Sigmoid colon (tissue), 7 donors: ENCODE results near the gene ZBED4. TPM values are rescaled to one million over a fixed set of nuclear protein-coding genes. Genes with fewer than 3 reads are reported as not detected.

Experiments
- DNase-seq: peaks from one replicate; pipeline ENCODE4 v3.0.0-alpha.2; 2019
- H3K27ac ChIP-seq, 4 donors: fragments of 200-600 bp; sonication (generic); one replicate each; pipeline ENCODE4 v1.5.1; 2016 to 2019; ENCODE audit warnings: mild to moderate bottlenecking in 1 of 4
- H3K27me3 ChIP-seq, 3 donors: fragments of 200-600 bp; sonication (generic); one replicate each; pipeline ENCODE4 v1.5.1; 2019; ENCODE audit warnings: mild to moderate bottlenecking in 1 of 3
- H3K36me3 ChIP-seq, 4 donors: fragments of 200-600 bp; sonication (generic); one replicate each; pipeline ENCODE4 v1.5.1; 2016 to 2019
- H3K4me1 ChIP-seq, 4 donors: fragments of 200-600 bp; sonication (generic); one replicate each; pipeline ENCODE4 v1.5.1; 2017 to 2019
- H3K4me3 ChIP-seq, 4 donors: fragments of 200-600 bp; sonication (generic); one replicate each; pipeline ENCODE4 v1.5.1; 2017 to 2019; ENCODE audit warnings: mild to moderate bottlenecking in 2 of 4, moderate library complexity in 1 of 4
- H3K9me3 ChIP-seq, 4 donors: fragments of 200-600 bp in 3 of 4; sonication (generic) in 3 of 4; one replicate each; pipeline versions ENCODE4 v1.5.1 to v1.6.1; 2013 to 2019
- CTCF ChIP-seq, 4 experiments: fragments of 450-650 bp in 3 of 4; fragments of 200-600 bp in 1 of 4; IDR thresholded peaks; one replicate each; pipeline ENCODE4 v1.5.1; 2016 to 2019; ENCODE audit warnings: antibody characterized with exemption in 4 of 4, mild to moderate bottlenecking in 3 of 4, moderate library complexity in 2 of 4
- EP300 ChIP-seq, 4 donors: sonication (generic); formaldehyde crosslinking; IDR thresholded peaks; one replicate each; pipeline ENCODE4 v1.6.1; 2017; ENCODE audit warnings: antibody characterized with exemption in 4 of 4
- POLR2A ChIP-seq, 2 donors: fragments of 450-650 bp; IDR thresholded peaks; one replicate each; pipeline ENCODE4 v1.6.1; 2016; ENCODE audit warnings: antibody characterized with exemption in 2 of 2, mild to moderate bottlenecking in 2 of 2, moderate library complexity in 2 of 2
- POLR2AphosphoS5 ChIP-seq, 4 donors: sonication (generic); formaldehyde crosslinking; IDR thresholded peaks; one replicate each; pipeline ENCODE4 v1.6.1; 2017; ENCODE audit warnings: antibody characterized with exemption in 4 of 4
- WGBS, 2 donors: extraction: QIAGEN DNeasy Blood & Tissue Kit; methylation state at CpG; one replicate each; pipeline ENCODE4 v1.1.7; 2013; 5-methylcytosine and 5-hydroxymethylcytosine counted together
- intact Hi-C: fragments of 100-400 bp; cut with DNase I; formaldehyde crosslinking; loops from one replicate; pipeline ENCODE4 v1.15.1; 2023
- polyA plus RNA-seq, 3 donors: library from polyadenylated mRNA; stranded (reverse); fragments of 200-250 nt; gene quantifications; one replicate each; pipeline ENCODE4 v1.2.3, GENCODE V29; 2013
- total RNA-seq, 4 donors: library from RNA; depleted of rRNA; stranded (reverse); fragments of >200 nt; gene quantifications; one replicate each; pipeline ENCODE4 v1.1.0, GENCODE V29; 2016
- donor health status: healthy with polysubstance abuse.
- donor health status: Bipolar disorder and iron deficiency.
- donor health status: healthy.

Gene ZBED4
- total and polyA plus RNA-seq, 7 donors, result 2.4 to 10.5 (median 4.6) TPM

- H3K4me1 ChIP-seq, result no peaks in the 10 kb centered on the region
- peaks cover 0 to 3% (median 0%) of the 10 kb centered on the region in 4 donors for H3K9me3 ChIP-seq
- 95 to 96% methylated on average over 7 of the region's 7 CpGs for WGBS, 2 donors
- DNase-seq, result no peak
- no peak overlapping the region for H3K4me3 ChIP-seq
- H3K36me3 ChIP-seq, result no peaks in the 10 kb centered on the region
- intact Hi-C loops, result no loop called here
- H3K27me3 ChIP-seq, result no peaks in the 10 kb centered on the region
- TF ChIP-seq POLR2A (IDR thresholded peaks at IDR 0.05) (no peak), EP300 (IDR thresholded peaks at IDR 0.05) (no peak), CTCF (IDR thresholded peaks at IDR 0.05) (no peak), POLR2AphosphoS5 (IDR thresholded peaks at IDR 0.05) (no peak)
- no peak overlapping the region for H3K27ac ChIP-seq
These were observed 18.7 kb downstream of the ZBED4 start for GRCh38 chr22:49872347-49872746.

- no peaks in the 10 kb centered on the region for H3K4me1 ChIP-seq
- no peaks in the 10 kb centered on the region for H3K36me3 ChIP-seq
- no peak for TF ChIP-seq POLR2A (IDR thresholded peaks at IDR 0.05)
- TF ChIP-seq POLR2AphosphoS5 (IDR thresholded peaks at IDR 0.05), result no peak
- TF ChIP-seq CTCF (IDR thresholded peaks at IDR 0.05), result no peak
- TF ChIP-seq EP300 (IDR thresholded peaks at IDR 0.05), result no peak
- H3K27me3 ChIP-seq, result no peaks in the 10 kb centered on the region
- no peak for DNase-seq
- H3K27ac ChIP-seq, result no peak overlapping the region
- H3K4me3 ChIP-seq, result no peak overlapping the region
- H3K9me3 ChIP-seq, result peaks cover 0 to 3% (median 0%) of the 10 kb centered on the region in 4 donors
- intact Hi-C loops, result no loop called here
- WGBS, 2 donors, result 86 to 88% methylated on average over 16 of the region's 16 CpGs
These were observed 19.7 kb downstream of the ZBED4 start for GRCh38 chr22:49873228-49873940.

GRCh38 chr22:49877642-49878041, 24.0 kb downstream of the ZBED4 start:
- Histone ChIP-seq H3K27ac (no peak overlapping the region), H3K36me3 (no peaks in the 10 kb centered on the region), H3K4me3 (no peak overlapping the region), H3K27me3 (no peaks in the 10 kb centered on the region), H3K9me3 (no peaks in the 10 kb centered on the region), H3K4me1 (no peaks in the 10 kb centered on the region)
- no peak for TF ChIP-seq CTCF (IDR thresholded peaks at IDR 0.05)
- TF ChIP-seq POLR2AphosphoS5 (IDR thresholded peaks at IDR 0.05), result no peak
- no peak for TF ChIP-seq POLR2A (IDR thresholded peaks at IDR 0.05)
- no peak for TF ChIP-seq EP300 (IDR thresholded peaks at IDR 0.05)
- 99% methylated on average over 7 of the region's 7 CpGs for WGBS, 2 donors
- intact Hi-C loops, result no loop called here
- no peak for DNase-seq

- intact Hi-C loops, result no loop called here
- no peak overlapping the region for H3K4me3 ChIP-seq
- no peaks in the 10 kb centered on the region for H3K9me3 ChIP-seq
- no peaks in the 10 kb centered on the region for H3K27me3 ChIP-seq
- DNase-seq, result no peak
- no peak overlapping the region for H3K27ac ChIP-seq
- 96 to 98% methylated on average over 8 of the region's 8 CpGs for WGBS, 2 donors
- TF ChIP-seq POLR2A (IDR thresholded peaks at IDR 0.05) (no peak), EP300 (IDR thresholded peaks at IDR 0.05) (no peak), CTCF (IDR thresholded peaks at IDR 0.05) (no peak), POLR2AphosphoS5 (IDR thresholded peaks at IDR 0.05) (no peak)
- H3K36me3 ChIP-seq, result no peaks in the 10 kb centered on the region
- H3K4me1 ChIP-seq, result no peaks in the 10 kb centered on the region
These were observed 24.6 kb downstream of the ZBED4 start for GRCh38 chr22:49878206-49878605.

DNA sequence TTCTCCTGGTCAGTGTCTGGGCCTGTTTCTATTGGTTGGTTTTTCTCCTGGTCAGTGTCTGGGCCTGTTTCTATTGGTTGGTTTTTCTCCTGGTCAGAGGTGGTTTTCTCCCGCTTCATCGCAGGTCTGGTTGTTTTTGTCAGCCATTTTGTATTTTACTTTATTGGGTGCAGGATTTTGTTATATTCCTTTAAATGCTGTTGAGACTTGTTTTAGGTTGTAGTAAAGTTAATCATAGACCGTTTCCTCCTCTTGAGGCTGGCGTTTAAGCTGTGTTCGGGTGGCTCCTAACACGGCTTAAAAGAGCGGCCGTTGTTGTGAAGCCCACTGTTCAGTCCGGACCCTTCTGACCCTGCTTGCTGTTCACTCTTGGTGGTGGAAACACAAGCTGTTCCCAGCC, 26.2 kb downstream of the ZBED4 start:
- WGBS, 2 donors, result 95% methylated on average over 9 of the region's 9 CpGs
- H3K36me3 ChIP-seq, result peaks cover 0 to 11% (median 5%) of the 10 kb centered on the region in 4 donors
- intact Hi-C loops, result no loop called here

More for the DNA sequence above, 26.2 kb downstream of the ZBED4 start:
- no peaks in the 10 kb centered on the region for H3K9me3 ChIP-seq
- no peak overlapping the region for H3K27ac ChIP-seq
- no peak for DNase-seq
- no peak overlapping the region for H3K4me3 ChIP-seq
- no peaks in the 10 kb centered on the region for H3K4me1 ChIP-seq
- H3K27me3 ChIP-seq, result no peaks in the 10 kb centered on the region
- TF ChIP-seq CTCF (IDR thresholded peaks at IDR 0.05) (no peak), POLR2A (IDR thresholded peaks at IDR 0.05) (no peak), POLR2AphosphoS5 (IDR thresholded peaks at IDR 0.05) (no peak), EP300 (IDR thresholded peaks at IDR 0.05) (no peak)
